ENCODE results near the gene FKBP15. TPM values are rescaled to one million over a fixed set of nuclear protein-coding genes. Genes with fewer than 3 reads are reported as not detected.

The FKBP15 gene
- total RNA-seq, 4 donors from 2014 or later: 18.1 to 23.0 (median 20.6) TPM

DNA sequence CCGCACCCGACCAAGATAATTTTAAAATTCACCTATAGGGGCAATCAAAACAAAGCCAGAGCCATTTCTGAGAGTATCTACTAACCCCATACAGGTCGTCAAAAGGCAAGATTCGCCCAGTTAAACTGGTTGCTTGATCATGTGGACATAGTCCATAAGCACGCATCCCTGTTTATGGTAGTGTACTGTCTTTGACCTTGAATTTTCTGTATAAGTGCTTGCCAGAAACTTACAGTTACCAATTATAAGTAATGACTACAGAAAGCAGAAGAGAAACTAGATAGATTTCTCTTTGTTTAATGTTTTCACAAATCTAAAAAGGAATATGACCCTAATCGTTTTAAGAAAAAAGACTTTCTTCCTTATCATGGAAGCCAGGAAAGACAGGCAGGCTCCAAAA, 25.9 kb upstream of the FKBP15 start:
- H3K4me1 ChIP-seq: no peaks in the 10 kb centered on the region
- no peak for DNase-seq (ENCODE audit: extremely low spot score)
- intact Hi-C loops (cut with DNase I): no loop called here
- no peaks in the 10 kb centered on the region for H3K9me3 ChIP-seq
- H3K4me3 ChIP-seq: no peak overlapping the region
- H3K27me3 ChIP-seq: no peaks in the 10 kb centered on the region
- no peaks in the 10 kb centered on the region for H3K36me3 ChIP-seq
- 91% methylated on average over 6 of the region's 6 CpGs for WGBS
- TF ChIP-seq, protein P1, sequence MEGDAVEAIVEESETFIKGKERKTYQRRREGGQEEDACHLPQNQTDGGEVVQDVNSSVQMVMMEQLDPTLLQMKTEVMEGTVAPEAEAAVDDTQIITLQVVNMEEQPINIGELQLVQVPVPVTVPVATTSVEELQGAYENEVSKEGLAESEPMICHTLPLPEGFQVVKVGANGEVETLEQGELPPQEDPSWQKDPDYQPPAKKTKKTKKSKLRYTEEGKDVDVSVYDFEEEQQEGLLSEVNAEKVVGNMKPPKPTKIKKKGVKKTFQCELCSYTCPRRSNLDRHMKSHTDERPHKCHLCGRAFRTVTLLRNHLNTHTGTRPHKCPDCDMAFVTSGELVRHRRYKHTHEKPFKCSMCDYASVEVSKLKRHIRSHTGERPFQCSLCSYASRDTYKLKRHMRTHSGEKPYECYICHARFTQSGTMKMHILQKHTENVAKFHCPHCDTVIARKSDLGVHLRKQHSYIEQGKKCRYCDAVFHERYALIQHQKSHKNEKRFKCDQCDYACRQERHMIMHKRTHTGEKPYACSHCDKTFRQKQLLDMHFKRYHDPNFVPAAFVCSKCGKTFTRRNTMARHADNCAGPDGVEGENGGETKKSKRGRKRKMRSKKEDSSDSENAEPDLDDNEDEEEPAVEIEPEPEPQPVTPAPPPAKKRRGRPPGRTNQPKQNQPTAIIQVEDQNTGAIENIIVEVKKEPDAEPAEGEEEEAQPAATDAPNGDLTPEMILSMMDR (IDR thresholded peaks at IDR 0.05): no peak
- TF ChIP-seq POLR2A (IDR thresholded peaks at IDR 0.05; ENCODE audit: low read depth): no peak
- no peak overlapping the region for H3K27ac ChIP-seq (replicated peaks in 1 of 4)

DNA sequence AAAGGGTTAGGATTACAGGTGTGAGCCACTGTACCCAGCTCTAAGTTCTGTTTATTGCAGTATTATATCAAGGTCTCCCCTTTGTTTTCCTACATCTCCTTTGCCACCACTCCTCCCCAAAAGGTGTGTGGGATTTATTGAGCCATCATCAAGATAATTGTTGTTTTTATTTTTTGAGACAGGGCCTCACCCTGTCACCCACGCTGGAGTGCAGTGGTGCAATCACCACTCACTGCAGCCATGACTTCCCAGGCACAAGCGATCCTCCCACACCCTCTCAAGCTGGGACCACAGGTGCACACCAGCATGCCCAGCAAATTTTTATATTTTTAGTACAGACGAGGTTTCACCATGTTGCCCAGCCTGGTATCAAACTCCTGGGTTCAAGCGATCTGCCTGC, 24.8 kb upstream of the FKBP15 start:
- intact Hi-C loops (cut with DNase I): no loop called here
- no peak overlapping the region for H3K4me3 ChIP-seq
- H3K27me3 ChIP-seq: no peaks in the 10 kb centered on the region
- no peak overlapping the region for H3K27ac ChIP-seq (replicated peaks in 1 of 4)
- H3K4me1 ChIP-seq: no peaks in the 10 kb centered on the region
- WGBS: 96% methylated on average over 4 of the region's 4 CpGs
- no peaks in the 10 kb centered on the region for H3K9me3 ChIP-seq
- no peak for TF ChIP-seq POLR2AphosphoS5 (IDR thresholded peaks at IDR 0.05)
- no peak for TF ChIP-seq EP300 (IDR thresholded peaks at IDR 0.05)
- TF ChIP-seq POLR2A (IDR thresholded peaks at IDR 0.05; ENCODE audit: low read depth): no peak
- TF ChIP-seq, protein P1 (IDR thresholded peaks at IDR 0.05): no peak
- no peak for DNase-seq (ENCODE audit: extremely low spot score)
- no peaks in the 10 kb centered on the region for H3K36me3 ChIP-seq

DNA sequence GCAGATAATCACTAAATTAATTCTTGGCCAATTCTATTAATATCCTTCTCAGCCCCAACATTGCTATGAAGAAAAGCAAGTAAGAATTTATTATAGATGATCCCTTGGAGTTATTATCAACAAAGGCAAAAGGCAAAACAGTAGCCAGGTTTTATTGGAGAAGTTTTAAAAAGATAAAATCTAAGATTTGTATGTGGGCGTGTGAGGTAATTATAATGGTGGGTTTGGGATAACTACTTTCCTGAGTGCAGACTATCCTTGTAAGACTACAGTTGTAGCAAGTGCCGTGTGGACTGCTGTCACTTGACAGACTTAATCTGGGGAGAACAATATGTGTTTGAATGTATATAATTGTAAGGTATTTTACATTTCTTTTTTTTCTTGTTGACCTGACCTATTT, 23.5 kb upstream of the FKBP15 start:
- no peak for DNase-seq (ENCODE audit: extremely low spot score)
- Histone ChIP-seq H3K27ac (replicated peaks in 1 of 4) (no peak overlapping the region), H3K4me1 (peaks cover 0 to 1% (median 0%) of the 10 kb centered on the region in 4 donors), H3K27me3 (no peaks in the 10 kb centered on the region), H3K9me3 (no peaks in the 10 kb centered on the region), H3K4me3 (no peak overlapping the region), H3K36me3 (no peaks in the 10 kb centered on the region)
- 94% methylated on average over 2 of the region's 2 CpGs for WGBS
- TF ChIP-seq, protein P1 (IDR thresholded peaks at IDR 0.05): no peak
- TF ChIP-seq POLR2AphosphoS5 (IDR thresholded peaks at IDR 0.05) (no peak), POLR2A (IDR thresholded peaks at IDR 0.05; ENCODE audit: low read depth) (no peak), EP300 (IDR thresholded peaks at IDR 0.05) (no peak)
- intact Hi-C loops (cut with DNase I): no loop called here

DNA sequence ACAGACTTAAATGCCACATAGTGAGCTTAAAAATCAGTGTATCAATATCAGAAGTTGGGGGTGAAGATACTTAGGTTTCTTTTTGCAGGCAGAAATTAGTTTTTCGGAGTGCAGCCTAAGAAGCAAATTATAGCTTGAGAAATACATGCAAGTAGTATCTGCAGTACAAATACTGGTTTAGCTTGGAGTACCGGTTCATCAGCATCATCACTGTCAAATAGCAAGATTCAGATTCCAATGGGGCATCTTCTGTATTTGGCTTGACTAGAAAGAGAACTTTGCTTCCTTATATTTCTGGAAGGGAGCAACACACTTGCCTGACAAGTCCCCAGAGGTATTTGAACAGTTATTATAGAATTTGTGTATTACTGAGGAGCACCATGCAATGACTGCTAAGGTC, 20.1 kb upstream of the FKBP15 start:
- TF ChIP-seq EP300 (IDR thresholded peaks at IDR 0.05): no peak
- no peak for TF ChIP-seq POLR2AphosphoS5 (IDR thresholded peaks at IDR 0.05)
- TF ChIP-seq POLR2A (IDR thresholded peaks at IDR 0.05; ENCODE audit: low read depth): no peak
- TF ChIP-seq, protein P1 (IDR thresholded peaks at IDR 0.05): no peak
- DNase-seq (ENCODE audit: extremely low spot score): no peak
- Histone ChIP-seq H3K27ac (replicated peaks in 1 of 4) (no peak overlapping the region), H3K27me3 (no peaks in the 10 kb centered on the region), H3K9me3 (no peaks in the 10 kb centered on the region), H3K4me3 (no peak overlapping the region), H3K36me3 (no peaks in the 10 kb centered on the region), H3K4me1 (peaks cover 0 to 16% (median 0%) of the 10 kb centered on the region in 4 donors)
- 98% methylated on average over 2 of the region's 2 CpGs for WGBS
- intact Hi-C loops (cut with DNase I): no loop called here

DNA sequence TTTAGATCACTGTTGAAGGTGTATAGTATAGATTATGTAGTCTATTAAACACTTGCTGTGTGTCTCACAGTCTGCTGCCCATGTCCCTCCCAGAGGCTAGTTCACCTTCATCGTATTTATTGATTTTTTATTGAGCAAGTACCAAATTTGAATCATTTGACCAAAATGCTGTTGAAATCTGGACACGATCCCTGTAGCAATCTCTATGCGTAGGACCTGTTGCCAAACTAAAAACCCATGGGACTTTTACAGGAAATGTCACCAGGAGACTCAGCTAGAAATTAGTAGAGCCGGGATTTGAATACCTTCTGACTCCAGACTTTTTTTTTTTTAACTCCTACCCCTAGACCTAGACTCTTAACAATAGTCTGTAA, 17.8 kb upstream of the FKBP15 start:
- intact Hi-C loops (cut with DNase I): no loop called here
- H3K36me3 ChIP-seq: no peaks in the 10 kb centered on the region
- WGBS: 72% methylated on average over 4 of the region's 4 CpGs
- no peak for DNase-seq (ENCODE audit: extremely low spot score)
- no peaks in the 10 kb centered on the region for H3K27me3 ChIP-seq
- no peak overlapping the region for H3K27ac ChIP-seq (replicated peaks in 1 of 4)
- H3K9me3 ChIP-seq: no peaks in the 10 kb centered on the region
- TF ChIP-seq POLR2AphosphoS5 (IDR thresholded peaks at IDR 0.05) (no peak), POLR2A (IDR thresholded peaks at IDR 0.05; ENCODE audit: low read depth) (no peak)
- TF ChIP-seq, protein P1 (IDR thresholded peaks at IDR 0.05): no peak
- H3K4me1 ChIP-seq: peaks cover 0 to 16% (median 1%) of the 10 kb centered on the region in 4 donors
- H3K4me3 ChIP-seq: no peak overlapping the region

All from esophagus muscularis mucosa (tissue), 4 donors.